Peyer's patch (tissue), 4 donors: ENCODE measurements around the gene BTBD16.

Experiments used
- CTCF ChIP-seq, 6 experiments: fragments of 450-650 bp in 4 of 6; fragments of 200-600 bp in 2 of 6; sonication (generic) in 1 of 6; IDR thresholded peaks; one replicate each; pipeline ENCODE4 v1.5.1; 2017 to 2019; ENCODE audit warnings: antibody characterized with exemption in 6 of 6, mild to moderate bottlenecking in 3 of 6, moderate library complexity in 1 of 6
- POLR2A ChIP-seq, 2 donors: fragments of 450-650 bp; IDR thresholded peaks; one replicate each; pipeline ENCODE4 v1.5.1; 2017; ENCODE audit warnings: antibody characterized with exemption in 2 of 2, mild to moderate bottlenecking in 2 of 2, moderate library complexity in 2 of 2

- TF ChIP-seq CTCF (IDR thresholded peaks at IDR 0.05) (no peak), POLR2A (IDR thresholded peaks at IDR 0.05) (no peak)
These were observed 36.7 kb upstream of the BTBD16 start for GRCh38 chr10:122234416-122234815.
